Fibroblast of skin of left biceps (primary cell): Measurements from ENCODE around the gene ASB17.
"Not testable (repeated sequence)": the region's sequence is repeated elsewhere in the genome, so short reads cannot be mapped to it uniquely, and the experiment has no call there.

Experiments
- DNase-seq, 2 experiments: peaks; one replicate each; pipeline ENCODE4 v3.0.0-alpha.2; 2013; ENCODE audit warnings: low read depth in 2 of 2

Gene ASB17

GRCh38 chr1:75932304-75932703 lies at the start of gene ASB17:
TSS of gene ASB17 (minus strand) at chr1:75932404. CDS start at chr1:75932291, 113 bp downstream.
- DNase-seq, result no peak

- no peak for DNase-seq
Measured at GRCh38 chr1:75980972-75981897, 49.0 kb upstream of the ASB17 start.

GRCh38 chr1:75970631-75971030 lies 38.4 kb upstream of the ASB17 start:
- DNase-seq, result no peak

- DNase-seq, result no peak
Measured at GRCh38 chr1:75969550-75969949, 37.3 kb upstream of the ASB17 start.

- DNase-seq, result no peak
Measured at GRCh38 chr1:75967719-75968118, 35.5 kb upstream of the ASB17 start.

GRCh38 chr1:75964760-75965408 lies 32.7 kb upstream of the ASB17 start:
- no peak for DNase-seq

- DNase-seq, result not testable (repeated sequence)
Measured at GRCh38 chr1:75964110-75964759, 32.0 kb upstream of the ASB17 start.

- DNase-seq, result no peak
Measured at GRCh38 chr1:75954586-75954985, 22.4 kb upstream of the ASB17 start.

GRCh38 chr1:75953461-75953860 lies 21.3 kb upstream of the ASB17 start:
- DNase-seq, result no peak

- DNase-seq, result no peak
Measured at GRCh38 chr1:75952016-75952415, 19.8 kb upstream of the ASB17 start.

- no peak for DNase-seq
Measured at GRCh38 chr1:75950176-75950575, 18.0 kb upstream of the ASB17 start.

- DNase-seq, result not testable (repeated sequence)
Measured at GRCh38 chr1:75943037-75943436, 10.8 kb upstream of the ASB17 start.

- peak; percentile 12 to 20 for DNase-seq
Measured at GRCh38 chr1:75937034-75937433, 4.8 kb upstream of the ASB17 start.

- no peak for DNase-seq
Measured at GRCh38 chr1:75922698-75923097, 9.5 kb downstream of the ASB17 start.

- DNase-seq, result no peak
Measured at GRCh38 chr1:75916834-75917233, 15.4 kb downstream of the ASB17 start.

- DNase-seq, result peak; percentile 13 to 23
Measured at GRCh38 chr1:75908717-75909152, 23.5 kb downstream of the ASB17 start.

GRCh38 chr1:75901371-75901770 lies 30.8 kb downstream of the ASB17 start:
- no peak for DNase-seq

GRCh38 chr1:75884437-75884836 lies 47.8 kb downstream of the ASB17 start:
- no peak for DNase-seq

- DNase-seq, result no peak
Measured at GRCh38 chr1:75879985-75880384, 52.2 kb downstream of the ASB17 start.

GRCh38 chr1:75870951-75871350 lies 61.3 kb downstream of the ASB17 start:
- DNase-seq, result no peak
